Activated naive CD4-positive, alpha-beta T cell (primary cell): ENCODE results near the gene MTA1.

Experiments used
- DNase-seq, 4 experiments: peaks; one replicate each; lab custom pipeline; 2025; lab: John Stamatoyannopoulos, UW

MTA1 gene

DNA sequence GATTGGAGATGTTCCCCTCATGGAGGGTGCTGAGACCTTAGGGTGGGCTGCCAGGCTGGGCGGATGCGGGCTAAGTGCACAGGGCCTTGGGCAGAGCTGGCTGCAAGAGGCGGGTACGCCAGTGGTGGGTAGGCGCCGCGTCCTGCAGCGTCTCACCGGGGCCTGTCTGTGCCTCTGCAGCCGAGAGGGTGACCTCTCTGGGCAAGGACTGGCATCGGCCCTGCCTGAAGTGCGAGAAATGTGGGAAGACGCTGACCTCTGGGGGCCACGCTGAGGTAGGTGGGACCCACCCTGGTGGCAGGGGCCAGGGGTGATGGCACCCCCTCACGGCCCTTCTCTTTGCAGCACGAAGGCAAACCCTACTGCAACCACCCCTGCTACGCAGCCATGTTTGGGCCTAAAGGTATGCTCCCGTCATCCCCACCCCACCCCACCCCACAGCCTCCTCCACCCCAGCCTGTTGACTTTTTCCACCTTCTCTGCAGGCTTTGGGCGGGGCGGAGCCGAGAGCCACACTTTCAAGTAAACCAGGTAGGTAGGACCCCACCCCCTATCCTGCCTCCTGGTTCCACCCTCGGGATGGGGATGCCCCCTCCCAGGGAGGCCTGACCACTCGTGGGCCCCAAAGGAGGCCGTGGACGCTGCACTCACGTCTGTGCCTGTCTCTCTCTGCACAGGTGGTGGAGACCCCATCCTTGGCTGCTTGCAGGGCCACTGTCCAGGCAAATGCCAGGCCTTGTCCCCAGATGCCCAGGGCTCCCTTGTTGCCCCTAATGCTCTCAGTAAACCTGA lies 68.6 kb downstream of the MTA1 start:
- DNase-seq, result peak in 2 of 4 experiments; percentile 38 to 51

DNA sequence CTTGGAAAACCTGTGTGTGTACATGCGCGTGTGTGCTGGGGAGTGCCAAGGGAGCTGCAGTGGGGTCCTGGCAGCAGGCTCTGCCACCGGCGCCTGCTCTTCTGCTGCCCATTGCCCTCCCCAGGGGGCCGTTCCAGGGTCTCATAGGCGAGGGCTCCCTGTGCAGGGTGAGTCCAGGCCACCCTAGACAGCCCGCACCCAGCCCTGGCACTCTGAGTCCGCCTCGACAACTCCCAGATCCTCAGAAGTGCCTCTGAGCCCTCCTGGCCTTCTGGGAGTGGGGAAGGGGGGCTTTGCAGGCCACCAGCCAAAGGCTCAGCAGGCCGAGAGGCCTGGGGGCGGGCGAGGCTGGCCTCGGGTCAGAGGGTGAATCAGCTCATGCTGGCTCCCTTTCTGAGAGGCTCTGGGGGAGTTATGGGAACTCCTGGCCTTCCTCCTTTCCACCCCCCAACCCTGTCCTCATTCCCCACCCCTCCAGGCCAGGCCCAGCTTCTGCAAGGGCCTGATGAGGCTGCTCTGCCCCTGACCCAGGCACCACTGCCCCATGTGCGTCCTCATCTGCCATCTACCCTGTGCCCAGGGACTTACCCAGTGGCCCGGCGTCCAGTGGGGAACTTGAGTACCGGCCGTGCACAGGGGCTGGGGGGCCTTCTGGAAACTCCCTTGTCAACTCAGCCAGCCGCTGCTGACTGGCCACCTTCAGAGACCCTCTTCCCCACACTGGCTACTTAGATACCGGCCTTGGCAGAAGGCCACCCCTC lies 69.3 kb downstream of the MTA1 start:
- no peak for DNase-seq

DNA sequence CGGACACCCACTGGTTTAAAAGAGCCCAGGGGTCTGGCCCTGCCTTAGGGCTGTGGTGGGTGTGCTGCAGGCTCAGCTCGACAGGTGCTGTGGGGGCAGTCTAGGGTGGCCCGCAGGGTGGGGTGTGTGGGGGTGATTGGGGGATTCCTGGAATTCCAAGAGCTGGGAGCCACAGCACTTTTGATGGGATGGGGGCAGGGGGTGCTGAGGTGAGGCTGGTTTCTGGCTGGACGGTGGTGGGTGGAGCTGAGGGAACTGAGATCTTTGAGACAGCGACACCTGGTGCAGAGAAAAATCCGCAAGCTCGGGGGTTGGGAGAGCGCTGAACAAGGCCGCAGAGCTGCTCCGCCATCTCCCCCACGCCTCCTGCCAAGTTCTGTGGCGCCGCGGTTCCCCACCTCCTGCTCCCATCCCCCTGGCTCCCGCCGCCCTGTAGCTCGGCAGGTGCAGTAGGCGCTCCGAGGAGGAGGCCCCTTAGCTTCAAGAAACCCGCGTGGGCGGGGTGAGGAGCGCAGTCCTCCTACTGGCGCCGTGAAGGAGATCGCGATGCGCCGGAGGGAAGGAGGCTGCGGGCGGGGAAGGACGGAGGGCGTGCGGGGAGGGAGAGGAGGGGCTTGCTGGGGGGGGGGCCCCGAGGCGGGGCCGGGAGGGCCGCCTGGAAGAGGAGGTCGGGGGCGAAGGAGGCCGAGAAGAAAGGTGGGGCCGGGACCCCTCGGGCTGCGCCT lies 70.1 kb downstream of the MTA1 start:
- peak; percentile 57 to 78 (median 70) for DNase-seq

DNA sequence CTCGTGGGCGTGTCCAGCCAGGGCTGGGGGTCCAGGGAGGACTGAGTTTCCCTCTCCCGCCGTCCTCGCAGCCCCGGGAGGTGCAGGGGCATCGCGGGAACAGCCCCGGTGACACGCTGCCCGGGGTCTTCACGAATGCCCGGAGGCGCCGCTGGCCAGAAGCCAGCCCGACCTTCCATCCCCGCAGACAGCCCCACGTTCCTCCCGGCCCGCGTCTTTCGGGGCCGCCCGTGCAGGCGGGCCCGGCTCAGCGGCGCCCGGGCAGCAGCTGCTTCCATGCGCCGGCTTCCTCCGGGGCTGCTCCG lies 70.6 kb downstream of the MTA1 start:
- no peak for DNase-seq

DNA sequence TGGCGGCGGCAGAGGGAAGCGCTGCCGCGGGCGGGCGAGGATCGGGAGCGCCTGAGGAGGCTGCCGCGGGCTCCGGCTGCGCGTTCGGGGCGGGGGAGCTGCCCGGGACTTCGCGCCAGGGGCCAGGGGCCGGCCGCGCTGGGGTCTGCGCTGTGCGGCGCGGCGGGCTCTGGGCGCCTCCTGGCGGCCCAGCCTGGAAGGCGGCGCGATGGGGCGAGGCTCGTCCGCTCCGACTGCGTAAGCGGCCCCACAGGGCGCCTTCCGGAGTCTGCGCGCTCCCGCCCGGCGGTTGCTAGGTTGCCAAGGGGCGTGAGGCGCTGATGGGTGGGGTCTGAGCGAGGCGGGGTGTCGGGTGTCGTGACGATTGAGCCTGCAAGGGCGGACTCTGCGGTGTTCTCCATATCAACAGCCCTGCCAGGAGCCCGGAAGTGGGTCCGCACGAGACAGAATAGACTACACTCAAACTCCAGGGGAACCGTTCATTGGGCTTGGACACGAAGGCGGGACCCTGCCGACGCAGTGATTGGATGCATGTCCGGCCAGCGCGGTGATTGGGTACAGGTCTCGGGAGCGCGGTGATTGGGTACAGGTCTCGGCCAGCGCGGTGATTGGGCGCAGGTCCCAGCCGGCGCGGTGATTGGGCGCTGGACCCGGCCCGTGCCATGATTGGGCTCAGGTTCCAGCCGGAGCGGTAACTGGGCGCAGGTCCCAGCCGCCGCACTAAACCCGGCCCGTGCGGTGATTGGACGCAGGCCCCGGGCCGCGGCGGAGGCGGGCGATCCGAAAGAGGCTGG lies 71.1 kb downstream of the MTA1 start, which contains the start of gene TEDC1:
Gene TEDC1 (plus strand): TSS at position 675 of the 794 bp plus-strand sequence. CDS start 130 bp downstream, outside the sequence.
- peak; percentile 100 for DNase-seq

DNA sequence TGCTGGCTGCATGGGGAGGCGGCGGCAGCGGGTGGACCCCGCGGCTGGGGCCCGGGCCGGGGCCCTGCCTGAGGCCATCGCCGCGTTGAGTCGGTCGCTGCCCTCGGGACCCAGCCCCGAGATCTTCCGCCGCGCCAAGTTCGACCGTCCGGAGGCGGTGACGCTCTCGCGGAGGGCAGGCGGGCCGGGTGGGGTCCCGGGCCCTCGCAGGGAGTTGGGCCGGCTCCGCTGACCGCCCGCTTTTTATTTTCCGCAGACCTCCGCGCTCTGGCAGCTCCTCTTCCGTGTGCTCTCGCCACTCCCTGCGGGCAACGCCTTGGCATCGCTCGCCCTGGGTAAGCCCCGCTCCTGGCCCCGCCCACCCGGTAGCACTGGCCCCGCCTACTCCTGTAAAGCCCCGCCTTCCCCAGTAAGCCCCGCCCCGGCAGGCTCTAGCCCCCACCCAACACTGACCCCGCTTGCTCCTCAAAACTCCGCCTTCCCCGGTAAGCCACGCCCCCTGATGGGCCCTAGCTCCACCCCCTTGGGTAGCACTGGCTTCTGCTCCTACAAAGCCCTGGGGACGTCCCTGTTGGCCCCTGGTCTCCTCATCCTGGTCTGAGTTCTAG lies 71.8 kb downstream of the MTA1 start:
- peak; percentile 68 to 78 (median 72) for DNase-seq

DNA sequence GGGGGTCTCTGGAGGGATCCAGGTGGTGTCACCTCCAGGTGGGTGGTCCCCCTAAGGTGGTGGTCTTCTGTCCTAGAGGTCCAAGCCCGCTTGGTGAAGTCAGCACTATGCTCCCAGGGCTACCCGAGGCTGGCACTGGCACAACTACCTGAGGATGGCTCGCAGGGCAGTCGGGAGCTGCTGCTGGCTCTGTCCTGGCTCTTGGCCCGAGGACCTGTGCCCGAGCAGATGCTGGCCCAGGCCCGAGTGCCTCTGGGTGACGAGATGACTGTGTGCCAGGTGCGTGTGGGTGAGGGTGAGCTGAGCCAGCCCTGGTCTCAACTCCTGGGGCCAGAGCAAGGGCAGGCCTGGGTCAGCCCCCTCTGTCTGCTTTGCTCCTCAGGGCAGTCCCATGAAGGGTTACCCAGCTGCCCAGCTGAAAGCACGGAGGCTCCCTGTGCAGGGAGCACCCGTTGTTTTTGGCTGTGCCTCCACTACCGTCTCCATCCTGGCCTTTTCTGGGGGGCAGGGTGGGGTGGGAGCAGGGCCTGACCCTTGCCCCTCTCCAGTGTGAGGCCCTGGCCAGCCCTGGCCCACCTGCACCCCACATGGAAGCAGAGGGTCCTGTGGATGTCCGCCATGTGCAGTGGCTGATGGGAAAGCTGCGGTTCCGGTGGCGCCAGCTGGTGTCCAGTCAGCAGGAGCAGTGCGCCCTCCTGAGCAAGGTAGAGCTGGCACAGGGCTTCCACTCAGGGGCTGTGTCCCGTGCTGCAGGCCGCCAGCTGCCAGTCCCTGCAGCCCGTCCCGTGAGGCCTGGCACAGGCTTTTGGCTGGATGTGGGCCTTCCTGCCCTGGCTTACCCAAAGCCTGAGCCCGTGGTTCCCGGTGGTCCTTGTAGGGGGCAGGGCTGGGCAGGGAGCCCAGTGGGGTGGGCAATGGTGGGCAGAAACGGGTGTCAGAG lies 72.7 kb downstream of the MTA1 start:
- no peak for DNase-seq

DNA sequence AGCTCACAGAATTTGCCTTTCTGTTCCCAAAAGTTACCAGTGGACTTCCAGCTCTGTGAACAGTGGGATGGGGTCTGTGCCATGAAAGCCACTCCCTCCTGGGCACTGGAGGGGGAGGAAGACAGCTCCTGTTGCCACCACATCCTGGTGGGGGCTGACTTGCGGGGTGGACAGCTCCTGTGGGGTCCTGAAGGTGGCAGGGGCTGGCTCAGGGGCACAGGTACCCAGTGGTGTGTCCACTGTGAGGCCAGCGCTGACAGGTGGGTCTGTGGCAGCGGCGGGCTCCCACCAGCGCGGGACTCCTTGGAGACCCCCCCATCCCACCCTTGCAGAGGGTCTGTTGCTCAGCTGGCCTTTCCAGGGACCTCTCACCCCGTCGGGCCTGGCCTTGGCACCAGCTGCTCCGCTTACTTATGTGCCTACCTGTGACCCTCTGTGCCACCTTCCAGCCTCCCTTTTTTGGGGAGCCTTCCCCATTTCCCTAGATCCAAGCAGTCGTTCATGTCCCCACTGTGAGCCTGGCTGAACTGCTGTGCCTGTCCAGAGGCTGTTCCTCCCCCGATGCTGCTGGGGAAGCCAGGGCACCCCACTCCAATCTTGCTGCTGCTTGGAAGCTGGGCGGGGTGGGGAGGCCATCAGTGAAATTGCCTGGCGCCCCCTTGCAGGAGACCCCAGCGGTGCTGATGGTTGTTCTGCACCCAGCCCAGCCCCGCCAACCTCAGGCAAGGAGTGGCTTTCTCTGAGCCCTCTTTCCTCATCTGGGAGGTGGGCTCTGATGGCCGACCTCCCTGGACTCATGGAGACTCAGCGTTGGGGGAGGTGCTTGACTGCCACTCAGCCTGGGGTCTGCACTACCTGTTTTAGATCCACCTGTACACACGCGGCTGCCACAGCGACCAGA lies 73.6 kb downstream of the MTA1 start:
- no peak for DNase-seq

DNA sequence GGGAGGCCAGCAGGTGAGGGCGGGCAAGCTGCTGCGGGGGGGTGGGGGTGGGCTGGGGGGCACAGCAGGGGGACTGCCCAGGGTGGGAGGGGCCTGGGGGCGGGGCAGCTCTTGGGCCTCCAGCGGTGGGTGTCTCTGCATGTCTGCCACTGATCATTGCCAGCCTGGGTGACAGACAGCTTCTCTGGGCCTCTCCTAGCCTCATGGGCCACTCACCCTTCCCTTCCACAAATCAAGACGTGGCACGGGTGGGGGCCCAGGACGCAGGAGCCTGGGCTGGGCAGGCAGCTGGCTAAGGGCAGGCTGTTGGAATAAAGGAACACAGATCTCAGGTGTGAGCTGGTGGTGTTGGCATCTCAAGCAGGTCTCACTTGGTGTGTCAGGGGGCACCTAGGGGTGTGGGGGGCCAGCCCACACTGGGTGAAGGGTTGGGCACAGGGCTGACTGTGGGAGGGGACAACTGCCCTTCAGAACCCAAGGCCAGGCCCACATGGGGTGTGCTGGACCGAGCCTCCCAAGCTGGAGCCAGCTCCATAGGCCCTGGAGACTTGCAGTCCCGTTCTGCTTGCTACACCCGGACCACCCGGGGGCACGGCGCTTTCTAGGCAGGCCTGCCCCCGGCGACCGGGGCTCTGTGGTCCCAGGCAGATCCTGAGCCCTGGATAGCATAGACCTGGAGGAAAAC lies 74.4 kb downstream of the MTA1 start:
- DNase-seq, result no peak

DNA sequence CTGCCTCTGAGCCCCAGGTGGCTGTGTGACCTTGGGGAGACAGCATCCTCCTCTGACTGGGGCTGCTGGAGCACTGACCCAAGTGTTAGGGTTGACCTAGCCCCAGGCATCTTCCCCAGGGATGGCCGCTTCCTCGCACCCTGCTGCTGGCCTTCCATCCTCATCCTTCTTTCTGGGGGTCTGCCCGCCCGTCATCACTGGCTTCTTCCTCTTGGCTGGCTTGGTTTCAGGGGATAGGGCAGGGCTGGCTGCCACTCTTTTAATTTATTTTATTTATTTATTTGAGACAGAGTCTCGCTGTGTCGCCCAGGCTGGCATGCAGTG lies 74.9 kb downstream of the MTA1 start:
- no peak for DNase-seq

DNA sequence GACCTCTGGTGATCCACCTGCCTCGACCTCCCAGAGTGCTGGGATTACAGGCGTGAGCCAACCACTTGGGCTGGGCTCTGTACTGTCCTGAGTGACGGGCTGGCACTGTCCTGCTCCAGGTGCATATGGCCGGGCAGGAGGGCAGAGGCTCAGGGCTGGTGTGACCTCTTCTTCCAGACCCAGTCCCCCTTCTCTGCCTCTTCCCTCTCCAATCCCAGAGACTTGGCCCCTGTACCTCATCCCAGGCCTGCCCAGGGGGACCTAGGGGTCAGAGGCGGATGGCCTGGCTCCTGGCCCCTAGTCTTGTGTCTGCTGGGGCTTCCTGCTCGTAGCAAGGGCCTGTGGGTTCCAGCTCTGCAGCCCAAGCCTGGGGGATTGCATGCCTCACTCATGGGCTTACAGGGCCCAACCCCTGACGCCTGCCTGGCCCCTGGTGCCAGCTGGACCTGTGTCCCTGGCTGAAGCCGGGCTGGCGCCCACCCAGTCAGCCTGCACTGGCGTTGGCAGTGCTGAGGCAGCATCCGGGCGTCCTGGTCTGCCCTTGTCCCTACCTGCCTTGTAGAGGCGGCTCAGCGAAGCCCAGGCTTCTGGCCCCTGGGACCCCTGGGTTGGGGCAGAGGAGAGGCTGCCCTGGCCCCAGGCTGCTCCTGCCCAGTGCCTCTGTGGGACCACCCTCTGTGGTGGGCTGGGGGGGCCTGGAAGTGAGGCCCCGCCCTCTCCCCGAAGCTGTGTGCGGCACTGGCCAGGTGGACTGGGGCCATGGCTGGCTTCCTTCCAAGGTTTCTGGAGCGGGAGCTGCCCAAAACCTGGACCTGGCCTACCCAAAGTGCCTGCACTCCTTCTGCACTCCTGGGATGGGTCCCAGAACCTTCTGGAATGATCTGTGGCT lies 75.7 kb downstream of the MTA1 start:
- DNase-seq, result no peak

DNA sequence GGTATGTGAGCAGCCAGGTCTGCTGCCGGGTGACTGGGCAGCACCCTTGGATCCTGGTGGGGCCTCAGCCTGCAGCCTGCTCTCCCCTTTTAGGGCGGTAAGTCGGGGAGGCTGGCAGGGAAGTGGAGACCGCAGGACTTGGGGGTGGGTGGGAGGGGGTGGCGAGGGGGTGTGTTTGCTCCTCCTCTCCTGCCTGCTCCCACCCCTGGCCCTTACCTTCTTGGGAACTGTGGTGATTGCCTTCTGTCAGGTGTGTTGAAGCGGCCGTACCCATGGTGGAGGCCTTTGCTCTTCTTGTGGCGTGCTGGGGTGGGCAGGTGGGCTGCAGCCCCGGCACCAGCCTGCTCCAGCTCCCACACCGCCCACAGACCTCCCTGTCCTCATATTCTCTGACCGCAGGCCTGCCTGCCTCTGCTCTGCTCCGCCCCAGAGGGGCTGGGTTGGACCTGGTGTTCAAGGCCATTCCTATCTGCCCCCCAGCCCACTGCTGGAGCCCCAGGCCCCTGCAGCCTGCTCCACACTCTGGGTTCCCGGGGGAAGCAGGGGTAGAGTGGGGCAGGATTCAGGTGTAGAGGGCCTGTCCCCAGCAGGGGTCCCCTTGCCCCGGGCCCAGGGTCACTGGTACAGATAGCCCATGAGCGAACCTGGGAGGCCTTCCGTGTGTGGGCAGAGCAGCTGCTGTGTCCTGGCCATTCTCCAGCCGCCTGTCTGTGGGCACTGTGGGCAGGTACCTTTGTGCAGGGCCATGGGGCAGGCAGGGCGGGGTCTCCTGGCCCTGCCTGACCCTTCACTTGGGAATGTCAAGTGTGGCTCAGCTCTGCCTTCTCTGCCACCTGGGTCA lies 76.6 kb downstream of the MTA1 start:
- no peak for DNase-seq

DNA sequence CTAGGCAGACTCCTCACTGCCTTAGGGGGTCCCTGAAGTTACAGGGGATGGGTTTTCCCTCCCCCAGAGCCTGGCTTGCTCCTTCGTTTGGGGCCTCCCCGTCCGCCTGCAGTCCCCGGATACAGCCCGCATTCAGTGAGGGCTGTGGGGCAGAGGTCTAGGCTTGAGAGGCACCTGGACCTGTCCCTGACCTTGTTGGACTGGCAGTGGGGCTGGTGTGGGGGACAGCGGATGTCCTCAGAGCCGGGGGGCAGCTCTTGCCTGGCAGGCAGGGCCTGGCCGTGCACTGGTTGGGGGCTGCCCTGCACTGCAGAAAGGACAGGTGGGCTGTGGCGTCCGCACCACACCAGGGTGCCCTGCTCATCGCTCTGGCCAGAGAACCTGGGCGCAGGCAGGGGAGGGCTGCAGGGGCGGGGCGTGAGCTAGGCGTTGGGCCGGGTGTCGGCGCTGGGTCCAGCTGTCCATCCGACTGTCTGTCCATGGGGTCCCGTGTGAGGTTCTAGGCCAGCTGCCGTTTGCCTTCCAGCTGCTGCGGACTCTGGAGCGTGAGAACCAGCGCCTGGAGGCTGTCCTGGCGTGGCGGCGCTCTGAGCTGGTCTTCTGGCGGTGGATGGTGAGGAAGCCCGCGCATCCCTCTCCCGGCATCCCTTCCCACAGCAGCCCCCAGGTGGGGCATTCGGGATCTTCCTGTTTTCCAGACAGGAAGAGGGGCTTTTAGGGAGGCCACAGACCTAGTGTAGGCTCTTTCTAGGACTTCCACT lies 77.4 kb downstream of the MTA1 start:
- no peak for DNase-seq

DNA sequence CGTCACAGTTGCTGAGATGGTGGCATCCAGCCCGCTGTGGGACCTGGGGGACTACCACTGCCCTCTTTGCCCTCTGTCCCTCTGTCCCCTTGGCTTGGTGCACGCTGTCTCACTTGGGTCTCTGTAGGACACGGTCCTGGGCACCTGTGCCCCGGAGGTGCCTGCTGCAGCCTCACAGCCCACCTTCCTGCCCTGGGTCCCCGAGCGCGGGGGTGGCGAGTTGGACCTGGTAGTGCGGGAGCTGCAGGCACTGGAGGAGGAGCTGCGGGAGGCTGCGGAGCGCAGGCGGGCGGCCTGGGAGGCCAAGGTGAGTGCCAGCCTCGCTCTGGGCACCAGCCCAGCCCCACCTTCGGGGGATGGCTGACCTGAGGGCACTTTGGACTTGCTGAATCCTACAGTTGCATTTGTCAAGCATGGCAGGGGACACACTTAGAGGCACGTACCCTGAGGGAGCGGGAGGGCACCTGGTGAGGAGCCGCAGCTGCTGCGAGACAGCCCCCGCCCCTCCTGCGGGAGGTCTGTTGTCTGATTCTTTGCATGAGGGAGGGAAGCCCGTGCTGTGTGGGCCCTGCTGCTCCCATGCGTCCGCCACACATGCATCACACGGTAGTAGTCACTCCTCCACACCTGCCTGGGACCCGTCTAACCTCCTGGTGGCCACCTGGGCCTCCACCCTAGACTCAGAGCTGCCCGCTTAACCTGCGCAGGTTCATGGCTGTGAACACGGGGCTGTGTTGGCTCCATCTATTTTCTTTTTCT lies 78.2 kb downstream of the MTA1 start:
- no peak for DNase-seq
